ENCODE measurements around the gene TRAP1.

GRCh38 chr16:3638916-3639644, 78.2 kb downstream of the TRAP1 start:
- no peak for TF ChIP-seq GABPA (IDR thresholded peaks at IDR 0.05; ENCODE audit: low read depth)
- no peak for TF ChIP-seq TCF12 (IDR thresholded peaks at IDR 0.05)
- no peak for TF ChIP-seq SIN3A (IDR thresholded peaks at IDR 0.05; ENCODE audit: borderline replicate concordance, low read depth, low read length)
